CD4-positive, alpha-beta T cell treated with Interleukin-12 subunit alpha and Interleukin-12 subunit beta, for 1 hour (primary cell): ENCODE data around the gene ZMIZ1.
"Not testable (repeated sequence)": the region's sequence is repeated elsewhere in the genome, so short reads cannot be mapped to it uniquely, and the experiment has no call there.

Experiments
- DNase-seq: peaks from one replicate; pipeline ENCODE4 v3.0.0-alpha.2; 2020

Gene ZMIZ1

DNA sequence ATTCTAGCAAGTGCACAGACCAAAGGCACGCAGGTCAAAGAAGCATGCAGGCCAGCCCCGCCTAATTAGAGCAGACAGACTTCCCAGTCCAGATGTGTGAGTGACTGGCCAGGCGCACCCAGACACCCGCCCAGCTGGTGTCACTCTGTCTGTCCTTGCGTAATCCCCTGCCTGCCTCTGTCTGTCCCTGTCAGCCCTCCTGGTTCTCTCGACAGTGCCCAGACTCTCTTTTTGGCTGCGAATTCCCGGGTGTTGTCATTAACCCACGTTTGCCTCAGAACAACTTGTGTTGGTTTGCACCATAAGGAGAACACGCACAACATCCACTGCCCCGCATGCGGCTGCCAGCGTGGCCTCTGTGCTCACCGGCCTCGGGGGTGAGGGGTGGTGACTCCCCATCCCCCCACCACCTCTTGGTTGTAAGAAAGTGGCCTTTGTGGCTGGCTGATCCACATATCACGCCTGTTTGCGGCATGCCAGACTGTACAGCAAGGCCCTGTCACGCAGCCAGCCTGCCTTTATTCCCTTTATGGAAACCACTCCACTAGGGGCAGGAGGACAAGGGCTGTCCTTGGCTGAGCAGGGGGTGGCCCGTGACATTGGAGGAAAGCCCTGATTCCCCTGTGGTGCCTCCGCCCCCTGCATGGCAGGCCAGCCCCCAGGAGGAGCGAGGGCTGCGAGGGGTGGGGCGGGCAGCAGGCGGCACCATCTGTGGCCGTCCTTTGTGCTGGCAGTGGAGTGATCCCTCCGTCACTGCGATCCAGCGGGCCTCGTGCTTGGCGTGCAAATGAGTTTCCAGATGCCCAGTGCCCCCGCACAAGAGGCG lies 205.7 kb downstream of the ZMIZ1 start:
- DNase-seq, result no peak

- no peak for DNase-seq
Measured at GRCh38 chr10:79275105-79275430, 206.3 kb downstream of the ZMIZ1 start.

DNA sequence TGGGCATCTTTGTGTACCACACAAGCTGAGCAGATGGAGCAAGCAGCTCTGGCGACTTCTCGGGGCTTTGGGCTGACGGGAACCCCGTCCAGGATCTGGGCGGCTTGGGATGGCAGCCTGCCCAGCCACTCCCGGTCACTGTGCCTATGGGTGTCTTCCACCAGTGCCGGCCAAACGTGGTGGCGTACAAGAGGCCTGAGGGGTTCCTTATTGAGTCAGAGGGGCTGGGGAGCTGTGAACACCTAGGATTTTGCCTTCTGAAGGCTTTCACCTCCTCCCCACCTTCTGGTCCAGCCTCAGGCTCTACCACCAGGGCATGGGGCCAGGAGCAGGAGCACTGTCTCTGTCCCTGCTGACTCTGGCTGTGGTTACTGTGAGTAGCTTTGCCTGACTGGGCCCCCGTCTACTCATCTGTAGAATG lies 206.7 kb downstream of the ZMIZ1 start:
- DNase-seq, result no peak

DNA sequence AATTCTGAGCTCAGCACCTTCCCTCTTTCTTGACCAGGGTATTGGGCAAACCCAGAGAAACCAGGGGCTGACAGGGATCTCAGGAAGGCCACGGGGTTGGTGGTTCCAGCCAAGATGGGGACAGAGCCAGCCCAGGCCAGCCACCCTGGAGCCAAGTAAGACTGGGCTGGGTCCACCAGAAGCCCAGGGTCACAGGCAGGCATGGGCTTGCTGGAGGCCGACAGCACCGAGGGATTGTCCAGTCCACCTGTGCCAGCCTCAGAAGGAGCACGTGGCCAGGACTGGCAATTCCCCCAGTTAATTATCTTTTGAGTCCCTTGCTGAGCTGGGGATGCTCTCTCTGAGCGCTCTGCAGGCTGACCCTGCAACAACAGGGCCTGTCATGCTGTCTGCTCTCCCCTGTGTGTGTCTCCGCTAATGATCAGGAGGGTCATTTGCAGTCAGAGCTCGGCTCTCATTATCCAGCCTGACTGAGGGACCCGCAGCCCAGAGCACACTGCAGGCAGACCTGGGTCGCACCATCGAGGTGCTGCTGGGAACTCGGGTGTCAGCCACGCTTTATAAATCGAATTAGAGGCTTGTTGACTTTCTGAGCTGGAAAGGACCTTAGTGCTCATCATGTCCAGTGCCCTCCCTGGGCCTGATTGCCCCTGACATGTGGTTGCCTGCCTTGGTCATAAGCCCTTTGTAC lies 209.0 kb downstream of the ZMIZ1 start:
- DNase-seq, result no peak

DNA sequence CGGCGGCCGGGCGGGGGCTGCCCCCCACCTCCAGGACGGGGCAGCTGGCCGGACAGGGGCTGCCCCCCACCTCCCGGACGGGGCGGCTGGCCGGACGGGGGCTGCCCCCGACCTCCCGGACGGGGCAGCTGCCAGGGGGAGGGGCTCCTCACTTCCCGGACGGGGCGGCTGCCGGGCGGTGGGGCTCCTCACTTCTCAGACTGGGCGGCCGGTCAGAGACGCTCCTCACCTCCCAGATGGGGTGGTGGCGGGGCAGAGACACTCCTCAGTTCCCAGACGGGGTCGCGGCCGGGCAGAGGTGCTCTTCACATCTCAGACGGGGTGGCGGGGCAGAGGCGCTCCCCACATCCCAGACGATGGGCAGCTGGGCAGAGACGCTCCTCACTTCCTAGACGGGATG lies 210.3 kb downstream of the ZMIZ1 start:
- not testable (repeated sequence) for DNase-seq

- no peak for DNase-seq
Measured at GRCh38 chr10:79280956-79281355, 212.2 kb downstream of the ZMIZ1 start.

DNA sequence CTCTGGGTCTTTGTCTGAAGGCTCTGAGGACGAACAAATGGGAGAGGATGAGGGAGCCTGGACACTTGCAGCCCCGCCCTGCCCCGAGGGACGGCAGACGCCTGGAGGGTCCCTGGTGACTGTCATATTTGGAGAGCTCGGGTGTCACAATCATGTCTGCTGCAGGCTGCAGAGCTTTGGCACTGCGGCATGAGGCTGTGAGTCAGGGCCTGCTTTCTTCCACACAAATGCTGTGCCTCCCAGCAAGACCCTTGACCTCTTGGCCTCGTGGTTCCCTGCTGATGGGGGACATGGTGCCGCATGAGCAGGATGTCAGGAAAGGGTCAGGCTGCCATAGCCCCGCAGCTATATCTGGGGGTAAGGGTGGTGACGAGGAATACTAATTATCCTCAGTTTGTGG lies 213.6 kb downstream of the ZMIZ1 start:
- DNase-seq, result no peak

GRCh38 chr10:79283616-79284015 lies 214.8 kb downstream of the ZMIZ1 start:
- no peak for DNase-seq

GRCh38 chr10:79284158-79284871 lies 215.5 kb downstream of the ZMIZ1 start:
- no peak for DNase-seq

- DNase-seq, result no peak
Measured at GRCh38 chr10:79285315-79286197, 216.8 kb downstream of the ZMIZ1 start.

DNA sequence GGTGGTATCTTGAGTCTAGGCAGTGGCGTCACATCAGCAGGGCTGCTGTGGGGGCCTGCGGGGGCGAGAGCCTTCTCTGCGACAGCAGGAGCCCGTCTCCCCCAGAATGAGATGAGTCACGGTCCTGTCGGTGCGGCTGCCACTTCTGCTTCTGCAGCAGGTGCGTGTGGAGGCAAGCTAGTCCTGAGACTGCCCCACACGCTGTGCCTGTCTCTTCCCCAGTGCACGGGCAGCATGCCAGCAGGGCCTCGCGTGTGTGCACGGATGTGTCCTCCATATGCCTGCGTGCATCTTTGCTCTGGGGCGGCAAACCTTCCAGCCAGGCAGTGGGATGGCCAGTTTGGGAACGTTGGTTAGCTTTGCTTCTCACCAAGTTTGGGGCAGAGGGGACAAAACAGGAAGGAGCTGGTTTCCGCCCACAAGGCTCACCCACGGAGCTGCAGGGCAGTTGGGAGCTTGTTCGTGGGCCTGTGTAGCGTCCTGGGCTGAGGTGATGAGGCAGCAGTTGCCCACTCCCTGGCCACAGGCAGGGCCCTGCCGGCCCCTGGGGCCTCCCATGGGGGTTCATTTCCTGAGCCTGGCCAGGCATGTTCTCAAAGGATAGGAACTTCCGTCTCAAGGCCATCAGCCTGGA lies 217.7 kb downstream of the ZMIZ1 start:
- DNase-seq, result peak; percentile 75

DNA sequence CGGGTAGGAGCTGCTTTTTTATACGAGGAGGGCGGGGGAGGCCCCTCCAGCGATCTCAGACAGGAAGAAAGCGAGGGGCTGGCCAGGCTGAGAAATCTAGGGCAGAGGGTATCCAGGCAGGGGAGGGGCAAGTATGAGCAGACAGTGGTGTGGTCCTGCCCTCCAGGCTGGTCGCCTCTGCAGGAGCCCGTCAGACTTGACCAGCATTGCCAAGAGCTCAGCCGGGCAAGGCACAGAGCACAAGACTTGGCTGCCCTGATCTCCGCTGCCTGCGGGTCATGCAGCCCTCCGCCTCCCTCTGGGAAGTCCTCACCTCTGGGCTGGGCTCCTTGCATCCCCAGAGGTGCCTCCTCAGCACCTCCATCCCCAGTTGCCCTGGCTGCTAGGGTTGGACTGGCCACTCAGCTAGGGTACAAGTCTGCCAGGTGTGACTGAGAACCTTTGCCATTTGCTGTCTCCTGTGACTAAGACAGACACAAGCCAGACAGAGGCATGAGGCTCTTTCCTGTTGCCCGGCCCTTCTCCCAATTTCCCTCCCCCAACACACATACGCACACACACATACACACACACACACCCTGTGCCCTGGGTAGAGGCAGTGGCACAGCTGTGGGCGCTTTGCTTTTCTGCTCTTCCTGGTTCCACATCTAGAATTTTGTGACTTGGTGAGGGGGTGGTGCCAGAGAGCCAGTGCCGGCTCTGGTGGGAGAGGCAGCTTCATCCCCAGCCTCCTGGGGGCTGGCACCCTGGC lies 219.4 kb downstream of the ZMIZ1 start:
- no peak for DNase-seq

- no peak for DNase-seq
Measured at GRCh38 chr10:79289801-79290200, 221.0 kb downstream of the ZMIZ1 start.

GRCh38 chr10:79292026-79292766 lies 223.4 kb downstream of the ZMIZ1 start:
- no peak for DNase-seq

DNA sequence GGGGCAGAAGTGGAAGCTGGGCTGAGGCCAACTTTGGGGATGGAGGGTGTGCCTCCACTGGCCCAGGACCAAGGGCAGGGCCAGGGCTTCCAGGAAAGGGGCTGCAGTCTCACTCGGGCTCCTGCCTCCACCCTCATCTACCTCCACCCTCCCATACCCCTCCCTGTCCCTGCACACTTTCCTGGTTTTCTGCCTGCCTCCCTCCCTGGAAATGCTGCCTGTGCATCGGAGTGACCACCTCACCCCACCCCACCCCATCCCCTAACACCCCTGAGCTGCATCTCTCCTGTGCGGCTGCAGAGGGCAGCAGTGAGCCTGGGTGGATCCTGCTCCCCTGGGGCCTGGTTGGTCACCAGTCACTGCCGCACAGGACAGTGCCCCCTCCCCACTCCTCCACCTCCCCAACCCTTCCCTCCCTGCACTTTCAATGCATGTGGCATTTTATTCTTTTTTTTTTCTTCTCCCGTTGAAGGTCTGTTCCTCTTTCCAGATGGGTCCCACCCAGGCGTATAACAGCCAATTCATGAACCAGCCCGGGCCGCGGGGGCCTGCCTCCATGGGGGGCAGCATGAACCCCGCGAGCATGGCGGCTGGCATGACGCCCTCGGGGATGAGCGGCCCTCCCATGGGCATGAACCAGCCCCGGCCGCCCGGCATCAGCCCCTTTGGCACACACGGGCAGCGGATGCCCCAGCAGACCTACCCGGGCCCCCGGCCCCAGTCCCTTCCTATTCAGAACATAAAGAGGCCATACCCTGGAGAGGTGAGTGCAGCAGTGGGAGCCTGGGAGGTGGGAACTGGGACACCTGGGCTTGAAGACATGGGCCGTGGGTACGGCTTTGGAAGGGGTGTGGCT lies 224.4 kb downstream of the ZMIZ1 start:
- peak; percentile 36 for DNase-seq

DNA sequence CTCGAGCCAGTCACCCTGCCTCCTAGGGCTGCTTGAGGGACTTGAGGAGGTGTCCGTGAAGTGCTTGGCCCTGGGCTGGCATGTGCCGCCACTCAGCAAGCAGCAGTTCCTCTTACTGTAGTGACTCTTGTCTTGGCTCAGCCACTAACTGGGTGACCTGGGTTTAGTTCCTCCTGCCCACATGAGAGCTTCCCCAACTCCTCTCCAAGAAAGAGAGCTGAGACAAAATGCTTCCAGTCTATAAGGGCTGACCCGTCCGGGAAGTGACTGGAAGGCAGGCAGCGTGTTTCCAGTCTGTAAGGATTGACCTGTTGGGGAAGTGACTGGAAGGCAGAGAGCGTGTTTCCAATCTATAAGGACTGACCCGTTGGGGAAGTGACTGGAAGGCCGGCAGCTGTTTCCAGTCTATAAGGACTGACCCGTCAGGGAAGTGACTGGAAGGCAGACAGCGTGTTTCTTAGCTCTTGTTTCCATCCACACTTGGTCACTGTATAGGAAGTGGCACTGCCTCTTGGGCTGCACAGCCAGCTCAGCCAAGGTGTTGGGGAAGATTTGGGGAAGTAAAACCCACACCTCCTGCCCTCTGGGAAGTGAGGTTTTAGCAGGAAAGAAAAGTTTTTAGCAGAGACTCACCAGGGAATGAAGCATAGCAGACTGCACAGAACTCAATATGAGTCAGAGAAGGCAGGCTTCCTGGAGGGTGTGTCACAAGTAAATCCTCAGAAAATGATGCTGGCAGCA lies 225.2 kb downstream of the ZMIZ1 start:
- no peak for DNase-seq

DNA sequence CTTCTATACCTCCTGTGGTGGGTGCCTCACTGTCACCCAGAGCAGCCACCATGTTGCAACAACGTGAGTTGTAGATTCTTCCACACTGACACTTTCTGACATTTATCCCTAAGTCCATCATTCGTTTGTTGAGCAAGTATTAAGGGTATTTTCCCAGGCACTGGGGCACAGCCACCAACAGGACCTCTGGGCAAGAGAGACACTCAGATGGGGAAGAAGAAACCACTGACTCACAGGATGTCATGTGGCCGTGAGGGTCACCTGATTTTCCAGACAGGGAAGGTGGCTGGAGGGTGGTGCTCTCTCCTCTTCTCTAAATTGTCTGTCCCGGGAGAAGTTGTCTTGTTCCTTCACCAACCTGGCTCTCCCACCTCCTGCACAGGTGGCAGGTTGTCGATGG lies 226.8 kb downstream of the ZMIZ1 start:
- DNase-seq, result peak; percentile 26

- DNase-seq, result no peak
Measured at GRCh38 chr10:79296431-79296830, 227.7 kb downstream of the ZMIZ1 start.
